Activated naive CD4-positive, alpha-beta T cell treated with Interleukin-2 at 50 U/mL for 16 hours (primary cell): ENCODE measurements around the gene EPS15.
"Not testable (repeated sequence)": the region's sequence is repeated elsewhere in the genome, so short reads cannot be mapped to it uniquely, and the experiment has no call there.

Experiments
- DNase-seq: peaks from one replicate; pipeline ENCODE4 v3.0.0-alpha.2; 2020

Gene EPS15

DNA sequence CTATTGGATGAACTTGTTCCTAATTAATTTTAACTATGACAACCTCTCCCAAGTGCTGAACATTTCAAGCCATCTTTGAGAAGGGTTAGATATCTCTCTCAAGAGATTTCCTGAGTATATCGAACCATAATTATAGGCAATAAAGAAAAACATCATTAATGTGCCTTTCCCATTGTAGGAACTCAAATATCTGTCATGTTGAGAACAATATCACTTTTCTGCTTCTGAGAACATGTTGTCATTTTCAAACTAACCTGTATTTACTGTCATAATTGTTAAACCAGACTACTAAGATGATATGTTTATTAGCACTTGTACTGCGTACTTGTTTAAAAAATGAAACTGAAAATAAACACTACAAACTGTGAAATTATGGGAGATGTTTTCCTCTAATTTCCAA, 4.3 kb downstream of the EPS15 start:
- DNase-seq, result no peak

DNA sequence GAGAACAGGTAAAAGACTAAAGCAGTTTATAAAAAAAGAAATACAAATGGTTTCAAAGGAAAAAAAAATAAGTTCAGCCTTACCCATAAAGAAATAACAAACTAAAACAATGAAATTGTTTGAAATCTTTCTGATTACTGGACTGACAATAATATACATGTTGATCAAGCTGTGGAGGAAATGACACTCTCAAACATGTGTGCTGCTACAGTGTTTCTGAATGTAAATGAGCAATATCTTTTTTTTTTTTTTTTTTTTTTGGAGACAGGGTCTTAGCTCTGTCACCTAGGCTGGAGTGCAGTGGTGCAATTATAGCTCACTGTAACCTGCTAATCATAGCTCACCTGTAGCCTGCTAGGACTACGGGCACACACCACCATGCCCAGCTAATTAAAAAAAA, 6.5 kb downstream of the EPS15 start:
- no peak for DNase-seq

DNA sequence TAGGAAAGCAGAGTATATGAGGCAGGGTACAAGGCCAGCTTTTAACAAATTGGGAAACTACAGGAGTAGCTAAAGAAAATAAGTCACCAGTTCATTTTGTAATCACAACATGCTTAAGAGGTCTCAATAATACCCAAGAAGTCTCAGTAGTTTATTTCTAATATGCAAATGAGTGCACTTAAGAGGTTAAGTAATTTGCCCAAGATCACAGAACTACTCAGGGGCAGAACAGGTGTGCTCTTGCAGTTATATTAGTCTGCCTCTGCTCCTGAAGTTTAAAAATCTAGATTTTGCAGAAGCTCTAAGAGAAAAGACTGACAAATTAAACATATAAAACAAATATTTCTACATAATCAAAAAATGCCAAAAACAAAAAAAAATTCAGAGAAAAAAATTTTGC, 6.9 kb downstream of the EPS15 start:
- DNase-seq, result no peak

DNA sequence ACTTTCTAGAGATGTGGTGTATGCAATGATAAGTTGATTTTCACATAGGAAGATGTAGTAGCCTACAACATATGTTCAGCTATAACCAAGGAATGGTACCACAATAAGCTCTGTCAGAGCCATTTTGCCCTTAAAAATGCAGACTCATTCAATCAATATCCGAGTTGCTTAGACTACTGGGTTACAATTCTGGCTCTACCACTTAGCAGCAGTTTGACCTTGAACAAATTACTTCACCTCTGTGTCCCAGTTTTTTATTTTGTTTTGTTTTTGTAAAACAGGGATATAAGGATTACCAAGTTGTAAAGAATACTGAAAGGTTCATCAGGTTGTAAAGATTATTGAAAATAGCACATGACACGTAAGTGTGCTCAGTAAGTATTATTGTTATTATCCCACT, 9.3 kb downstream of the EPS15 start:
- no peak for DNase-seq

DNA sequence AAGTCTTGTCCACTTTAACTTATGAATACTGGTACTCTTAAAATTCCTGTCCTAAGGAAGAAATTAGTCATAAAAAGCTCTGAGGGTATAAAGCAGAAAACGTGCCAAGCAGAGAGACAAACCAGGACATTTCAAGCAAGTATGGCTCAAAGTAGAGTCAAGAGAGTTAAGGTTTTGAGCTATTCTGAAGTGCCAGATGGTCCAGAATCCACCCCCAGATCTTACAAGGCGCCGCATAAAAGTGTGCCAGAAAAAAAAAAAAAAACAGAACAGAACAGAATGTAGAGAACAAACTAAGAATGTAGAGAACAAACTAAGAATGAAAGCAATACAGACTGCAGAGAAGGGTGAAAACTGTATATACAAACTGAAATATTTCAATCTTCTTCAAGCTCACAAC, 12.5 kb downstream of the EPS15 start:
- DNase-seq, result no peak

DNA sequence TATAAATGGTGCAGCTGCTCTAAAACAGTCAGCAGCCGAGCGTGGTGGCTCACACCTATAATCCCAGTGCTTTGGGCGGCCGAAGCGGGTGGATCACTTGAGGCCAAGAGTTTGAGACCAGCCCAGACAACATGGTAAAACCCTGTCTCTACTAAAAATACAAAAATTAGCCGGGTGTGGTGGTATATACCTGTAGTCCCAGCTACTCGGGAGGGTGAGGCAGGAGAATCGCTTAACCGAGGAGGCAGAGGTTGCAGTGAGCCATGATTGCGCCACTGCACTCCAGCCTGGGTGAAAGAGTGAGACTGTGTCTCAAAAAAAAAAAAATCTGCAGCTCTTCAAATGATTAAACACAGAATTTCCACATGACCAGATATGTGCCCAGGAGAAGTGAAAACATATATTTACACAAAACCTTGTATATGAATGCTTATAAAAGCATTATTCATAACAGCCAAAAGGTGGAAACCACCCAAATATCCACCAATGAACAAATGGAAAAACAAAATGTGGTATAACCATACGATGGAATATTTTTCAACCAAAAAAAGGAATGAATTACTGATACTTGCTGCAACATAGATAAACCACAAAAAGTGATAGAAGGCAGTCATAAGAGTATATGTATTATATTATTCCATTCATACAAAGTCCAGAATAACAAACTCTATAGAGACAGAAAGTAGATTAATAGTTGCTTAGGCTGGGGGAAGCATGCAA, 14.1 kb downstream of the EPS15 start:
- peak; percentile 57 for DNase-seq

DNA sequence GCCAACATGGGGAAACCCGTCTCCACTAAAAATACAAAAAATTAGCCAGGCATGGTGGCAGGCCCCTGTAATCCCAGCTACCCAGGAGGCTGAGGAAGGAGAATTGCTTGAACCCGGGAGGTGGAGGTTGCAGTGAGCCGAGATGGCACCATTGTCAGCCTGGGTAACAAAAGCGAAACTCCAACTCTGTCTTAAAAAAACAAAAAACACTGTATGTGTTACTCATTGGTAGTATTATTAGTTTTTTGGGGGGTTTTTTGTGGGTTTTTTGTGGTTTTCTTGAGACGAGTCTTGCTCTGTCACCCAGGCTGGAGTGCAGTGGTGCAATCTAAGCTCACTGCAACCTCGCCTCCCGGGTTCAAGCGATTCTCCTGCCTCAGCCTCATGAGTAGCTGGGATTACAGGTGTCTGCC, 17.8 kb downstream of the EPS15 start:
- DNase-seq, result peak; percentile 56

DNA sequence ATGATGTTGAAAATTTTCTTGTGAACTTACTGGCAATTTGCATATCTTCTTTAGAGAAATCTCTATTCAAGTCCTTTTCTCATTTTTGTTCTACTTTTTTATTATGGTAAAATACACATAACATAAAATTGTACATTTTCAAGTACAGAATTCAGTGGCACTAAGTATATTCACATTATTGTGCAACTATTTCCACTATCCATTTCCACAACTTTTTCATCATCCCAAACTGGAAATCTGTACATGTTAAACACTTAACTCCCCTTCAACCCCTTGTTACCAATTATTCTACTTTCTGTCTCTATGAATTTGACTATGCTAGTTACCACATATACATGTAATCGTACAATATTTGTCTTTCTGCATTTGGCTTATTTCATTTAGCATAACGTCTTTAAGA, 19.4 kb downstream of the EPS15 start:
- no peak for DNase-seq

DNA sequence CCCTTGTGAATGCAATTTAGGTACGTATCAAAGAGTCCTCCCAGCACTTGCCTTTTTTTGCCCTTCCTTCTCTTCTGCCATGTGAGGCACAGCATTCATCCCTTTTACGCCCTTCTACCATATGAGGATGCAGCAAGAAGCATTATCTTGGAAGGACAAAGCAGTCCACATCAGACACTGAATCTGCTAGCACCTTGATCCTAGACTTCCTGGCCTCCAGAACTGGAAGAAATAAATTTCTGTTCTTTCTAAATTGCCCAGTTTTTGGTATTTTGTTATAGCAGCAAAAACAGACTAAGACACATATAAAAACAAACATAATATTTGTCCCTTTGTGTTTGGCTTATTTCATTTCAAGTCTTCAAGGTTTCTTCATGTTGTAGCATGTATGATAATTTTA, 20.1 kb downstream of the EPS15 start:
- DNase-seq, result no peak

DNA sequence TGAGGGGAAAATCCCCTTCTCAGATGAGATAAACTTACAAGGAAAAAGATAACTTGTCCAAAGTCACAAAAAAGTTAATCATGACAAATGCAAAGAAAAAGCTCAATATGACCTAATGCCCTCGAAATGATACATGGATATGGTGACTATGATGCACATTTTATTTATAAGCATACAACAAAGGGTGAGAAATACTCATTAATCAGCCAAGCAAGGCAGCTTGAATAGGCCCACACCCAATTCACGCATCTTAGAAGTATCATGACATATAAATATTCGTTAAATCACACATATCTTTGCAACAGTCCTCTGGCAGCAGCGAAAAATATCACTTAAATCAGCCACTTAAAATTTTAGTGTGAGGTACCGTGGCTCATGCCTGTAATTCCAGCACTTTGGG, 21.7 kb downstream of the EPS15 start:
- no peak for DNase-seq

DNA sequence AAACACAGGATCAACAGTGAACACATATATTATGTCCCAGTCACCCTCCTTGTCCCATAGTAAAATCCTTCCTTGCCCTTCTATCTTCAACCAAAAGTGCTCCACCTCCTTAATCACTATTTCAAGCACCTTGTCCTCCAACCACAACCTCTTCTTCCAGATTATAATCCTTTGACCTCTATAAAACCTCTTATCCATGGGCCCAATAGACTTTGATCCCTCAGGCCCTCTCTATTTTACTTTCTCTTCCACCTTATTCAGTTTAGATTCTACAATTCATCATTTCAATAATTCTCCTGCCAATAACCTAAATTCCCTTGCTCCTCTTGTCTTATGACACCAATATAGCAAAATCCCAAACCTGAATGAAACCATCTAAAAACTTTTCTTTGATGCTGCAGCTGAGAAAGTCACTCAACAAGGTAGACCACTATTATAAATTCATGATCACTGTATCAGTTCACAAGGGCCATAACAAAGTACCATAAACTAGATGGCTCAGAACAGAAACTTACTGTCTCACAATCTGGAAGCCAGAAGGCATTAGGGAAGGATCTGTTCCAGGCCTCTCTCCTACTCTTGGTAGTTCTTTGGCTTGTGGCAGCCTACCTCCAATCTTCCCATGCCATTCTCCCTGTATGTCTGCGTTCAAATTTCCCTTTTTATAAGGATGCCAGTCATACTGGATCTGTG, 24.8 kb downstream of the EPS15 start:
- DNase-seq, result no peak

DNA sequence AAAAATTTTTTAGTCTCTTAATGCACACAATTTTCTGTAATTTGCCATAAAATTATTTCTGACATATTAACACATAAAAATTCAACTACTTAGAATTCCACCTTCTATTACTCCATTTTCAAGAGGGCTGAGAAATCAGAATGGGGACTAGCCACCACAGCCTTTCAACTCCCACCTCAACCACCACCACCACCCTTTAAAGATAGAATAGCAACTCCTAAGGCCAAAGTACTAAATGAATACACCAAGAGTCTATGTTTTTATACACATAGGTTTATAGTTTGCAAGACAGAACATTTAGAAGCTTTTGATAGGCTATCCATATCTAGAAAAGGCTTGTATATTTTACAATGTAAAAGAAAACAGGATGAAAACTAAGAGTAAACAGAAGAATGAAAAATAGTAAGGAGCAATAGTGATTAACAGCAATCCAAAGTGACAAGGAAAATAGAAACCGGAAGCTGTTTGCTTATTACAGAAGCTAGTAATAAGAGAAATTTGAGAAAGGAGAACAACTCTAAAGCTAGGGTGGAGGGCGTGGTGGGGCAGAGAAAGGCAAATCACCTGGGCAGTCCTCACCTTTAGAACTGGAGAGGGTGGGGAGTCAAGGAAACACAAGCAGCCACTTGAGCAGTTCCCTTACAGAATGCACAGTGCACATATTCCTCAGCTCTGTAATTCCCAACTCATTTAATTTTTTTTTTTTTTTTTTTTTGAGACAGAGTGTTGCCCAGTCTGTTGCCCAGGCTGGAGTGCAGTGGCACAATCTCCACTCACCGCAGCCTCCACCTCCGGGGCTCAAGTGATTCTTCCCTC, 27.7 kb downstream of the EPS15 start:
- DNase-seq, result no peak

DNA sequence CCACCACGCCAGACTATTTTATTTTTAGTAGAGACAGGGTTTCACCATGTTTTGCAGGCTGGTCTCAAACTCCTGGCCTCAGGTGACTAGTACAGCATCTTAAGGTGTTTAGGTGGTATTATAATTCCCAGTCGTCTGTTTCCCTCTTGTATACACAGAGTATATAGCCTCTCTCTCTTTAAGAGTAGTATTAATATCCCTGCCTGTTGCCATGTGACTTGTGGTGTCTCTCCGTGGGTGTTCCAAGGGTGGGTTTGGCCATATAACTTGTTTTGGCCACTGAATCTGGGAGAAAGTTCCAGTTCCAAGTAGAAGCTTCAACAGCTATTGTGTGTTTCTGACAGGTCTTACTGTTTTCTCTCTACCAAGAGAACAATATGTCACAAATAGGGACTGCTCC, 29.6 kb downstream of the EPS15 start:
- no peak for DNase-seq

DNA sequence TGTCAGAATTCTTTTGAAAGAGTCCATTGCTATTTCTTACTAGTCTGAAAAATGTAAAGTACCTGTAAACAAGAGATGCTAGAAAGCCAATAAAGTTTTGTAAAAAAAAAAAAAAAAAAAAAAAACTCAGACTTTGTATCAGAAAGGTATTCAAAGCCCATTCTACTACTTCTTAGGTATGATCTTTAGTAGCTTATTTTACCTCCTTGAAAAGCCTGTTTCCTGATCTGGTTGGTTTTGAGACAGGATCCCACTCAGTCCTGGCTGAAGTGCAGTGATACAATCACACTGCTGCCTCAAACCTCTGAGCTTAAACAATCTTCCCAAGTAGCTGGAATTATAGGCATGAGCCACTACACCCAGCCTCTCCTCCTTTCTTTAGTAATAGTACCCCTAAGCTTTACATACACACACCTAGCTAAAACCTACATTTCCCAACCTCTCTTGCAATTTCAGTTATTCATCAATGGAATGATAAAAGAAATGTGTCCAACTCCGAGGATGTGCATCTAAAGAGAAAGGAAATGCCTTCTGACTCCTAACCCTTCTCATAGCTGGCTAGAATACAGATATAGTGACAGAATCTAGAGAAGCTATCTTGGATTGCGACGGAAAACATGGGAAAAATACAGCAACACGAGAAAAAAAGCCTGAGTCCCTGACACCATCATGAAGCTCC, 30.6 kb downstream of the EPS15 start:
- DNase-seq, result no peak

DNA sequence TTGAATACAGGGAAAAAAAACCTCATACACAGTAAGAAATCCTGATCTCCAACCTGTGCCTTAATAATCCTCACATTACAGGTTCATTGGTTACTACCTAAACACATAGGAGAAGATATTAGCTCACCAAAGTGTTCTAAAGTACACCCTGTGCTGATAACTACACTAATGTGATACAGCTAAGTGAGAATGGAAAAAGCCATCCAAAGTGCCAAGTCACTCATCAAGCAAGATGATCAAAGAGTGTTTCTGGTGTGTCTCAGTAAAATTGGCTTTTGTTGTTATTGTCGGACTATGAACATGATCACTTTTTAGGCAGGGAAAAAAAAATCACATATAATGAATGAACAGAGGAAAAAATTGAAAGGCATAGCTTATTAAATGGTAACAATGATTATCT, 31.4 kb downstream of the EPS15 start:
- DNase-seq, result no peak

DNA sequence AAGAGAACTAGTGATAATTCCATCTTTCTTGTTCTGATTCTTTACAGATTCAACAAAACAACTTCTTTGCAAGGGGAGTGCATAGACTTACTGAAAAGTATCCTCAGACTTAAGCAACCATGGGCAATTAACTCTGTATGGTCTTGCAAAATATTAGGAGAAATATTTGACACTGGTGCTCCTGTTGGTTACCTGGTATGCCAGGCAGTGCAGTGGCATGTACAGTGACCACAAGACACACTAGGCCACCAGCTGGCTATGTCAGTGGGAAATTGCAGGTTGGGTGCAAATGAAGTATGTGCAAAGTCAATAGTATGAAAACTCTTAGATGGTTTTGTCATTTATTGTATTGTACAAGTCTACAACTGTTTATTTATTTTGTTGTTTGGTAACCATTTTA, 34.5 kb downstream of the EPS15 start:
- DNase-seq, result no peak

DNA sequence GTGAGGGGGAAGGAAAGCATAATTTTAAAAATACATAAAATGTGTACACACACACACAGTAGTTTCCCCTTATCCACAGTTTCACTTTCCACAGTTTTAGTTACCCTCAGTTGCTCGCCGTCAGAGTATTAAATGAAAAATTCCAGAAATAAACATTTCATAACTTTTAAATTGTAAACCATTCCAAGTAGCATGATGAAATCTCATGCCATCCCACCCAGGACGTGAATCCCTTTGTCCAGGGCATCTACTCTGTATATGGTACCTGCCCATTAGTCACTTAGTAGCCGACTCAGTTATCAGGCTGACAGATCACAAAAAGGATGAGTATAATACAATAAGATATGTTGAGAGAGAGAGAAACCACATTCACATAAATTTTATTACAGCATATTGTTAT, 36.2 kb downstream of the EPS15 start:
- no peak for DNase-seq

DNA sequence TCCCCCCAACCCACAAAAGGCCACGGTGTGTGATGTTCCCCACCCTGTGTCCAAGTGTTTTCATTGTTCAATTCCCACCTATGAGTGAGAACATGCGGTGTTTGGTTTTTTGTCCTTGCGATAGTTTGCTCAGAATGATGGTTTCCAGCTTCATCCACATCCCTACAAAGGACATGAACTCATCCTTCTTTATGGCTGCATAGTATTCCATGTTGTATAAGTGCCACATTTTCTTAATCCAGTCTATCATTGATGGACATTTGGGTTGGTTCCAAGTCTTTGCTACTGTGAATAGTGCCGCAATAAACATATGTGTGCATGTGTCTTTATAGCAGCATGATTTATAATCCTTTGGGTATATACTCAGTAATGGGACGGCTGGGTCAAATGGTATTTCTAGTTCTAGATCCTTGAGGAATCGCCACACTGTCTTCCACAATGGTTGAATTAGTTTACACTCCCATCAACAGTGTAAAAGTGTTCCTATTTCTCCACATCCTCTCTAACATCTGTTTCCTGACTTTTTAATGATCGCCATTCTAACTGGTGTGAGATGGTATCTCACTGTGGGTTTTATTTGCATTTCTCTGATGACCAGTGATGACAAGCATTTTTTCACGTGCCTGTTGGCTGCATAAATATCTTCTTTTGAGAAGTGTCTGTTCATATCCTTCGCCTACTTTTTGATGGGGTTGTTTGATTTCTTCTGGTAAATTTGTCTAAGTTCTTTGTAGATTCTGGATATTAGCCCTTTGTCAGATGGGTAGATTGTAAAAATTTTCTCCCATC, 44.0 kb downstream of the EPS15 start:
- not testable (repeated sequence) for DNase-seq

DNA sequence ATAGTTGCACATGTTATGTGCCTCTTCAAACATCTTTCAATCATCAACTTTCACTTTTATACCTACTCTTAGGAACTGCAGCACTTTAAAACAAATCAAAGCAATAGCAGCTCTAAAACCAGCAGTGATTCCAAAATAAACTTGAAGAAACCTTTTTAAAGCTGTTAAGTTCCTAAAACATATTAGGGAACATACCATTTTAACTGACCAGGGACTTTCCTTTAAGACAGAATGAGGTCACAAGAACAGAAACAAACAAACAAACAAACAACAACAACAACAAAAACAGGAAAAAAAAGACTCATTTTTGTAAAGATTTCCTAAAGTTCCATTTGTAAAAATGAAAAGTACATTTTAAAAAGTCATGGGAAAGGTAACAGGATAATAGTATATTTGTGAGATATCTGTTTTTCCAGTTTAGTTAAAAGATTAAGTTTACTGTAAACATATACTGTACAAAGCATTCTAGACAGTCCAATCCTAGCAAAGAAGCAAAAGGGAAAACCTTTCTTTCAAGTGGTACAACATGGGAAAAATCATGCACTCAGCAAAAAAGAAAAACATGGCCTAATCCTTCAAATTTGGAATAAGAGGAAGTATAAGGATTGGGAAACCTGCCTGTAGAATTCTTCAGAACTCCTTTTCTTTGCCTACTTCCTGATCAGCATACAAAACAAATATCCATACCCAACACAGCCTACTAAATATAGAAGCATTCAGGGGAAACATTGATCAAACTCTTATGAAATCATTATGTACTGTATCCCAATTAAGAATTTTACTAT, 45.5 kb downstream of the EPS15 start:
- DNase-seq, result no peak

DNA sequence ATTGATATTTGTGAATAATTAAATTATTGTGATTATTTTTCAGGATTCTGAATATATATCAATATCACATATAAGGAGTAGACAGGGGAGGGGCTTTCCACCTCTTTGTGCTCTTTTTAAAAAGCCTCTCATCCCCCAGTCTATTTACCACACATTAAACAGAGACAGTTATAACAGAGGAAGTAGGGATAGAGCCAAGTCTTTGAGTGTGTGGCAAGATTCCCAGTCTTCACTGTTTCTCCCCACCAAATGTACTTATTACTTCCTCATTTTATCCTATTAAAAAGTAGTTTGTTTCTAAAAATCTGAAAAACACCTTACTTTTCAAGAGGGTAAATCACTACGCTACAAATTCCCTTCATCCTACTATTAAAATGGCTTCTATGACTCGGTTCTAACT, 46.7 kb downstream of the EPS15 start:
- DNase-seq, result no peak

DNA sequence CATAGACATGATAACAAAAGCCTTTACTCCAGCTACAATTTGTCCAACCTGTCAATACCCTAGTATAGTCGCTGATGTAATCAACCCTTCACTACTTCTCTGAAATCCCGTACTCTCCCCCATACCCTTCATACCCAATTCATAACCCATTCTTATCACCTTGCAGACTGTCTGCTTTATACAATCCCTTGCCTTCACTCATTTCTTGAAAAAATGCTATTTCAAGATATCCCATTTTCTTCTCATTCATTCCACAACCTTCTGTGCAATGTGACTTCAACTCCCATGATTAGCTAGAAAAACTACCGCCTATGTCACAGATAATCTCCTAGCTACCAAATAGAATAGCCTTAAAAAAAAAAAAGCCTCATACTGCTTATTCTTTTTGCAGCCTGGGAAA, 49.5 kb downstream of the EPS15 start:
- no peak for DNase-seq

DNA sequence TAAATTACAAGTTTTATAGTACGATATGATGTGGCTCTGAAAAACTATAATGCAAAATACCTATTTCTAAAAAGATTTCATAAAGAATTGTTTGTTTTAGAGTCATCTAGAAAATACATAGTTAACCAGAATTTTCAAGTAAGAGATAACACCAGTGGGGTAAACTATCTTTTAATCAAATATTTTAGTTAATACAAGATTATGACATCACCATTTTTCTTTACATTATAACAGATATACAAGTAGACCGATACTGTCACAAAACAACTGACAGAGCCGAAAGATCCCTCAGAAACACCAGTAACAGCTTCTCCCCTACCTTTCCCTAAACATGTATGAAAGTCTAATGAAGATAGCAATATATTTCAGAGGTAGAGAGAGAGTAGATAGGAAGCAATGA, 54.2 kb downstream of the EPS15 start:
- no peak for DNase-seq
